ENCODE measurements around the gene GMCL1.

The GMCL1 gene

GRCh38 chr2:69835666-69836065 is 6.2 kb downstream of the GMCL1 start:
- Histone ChIP-seq H3K27me3 (ENCODE audit: insufficient read depth, poor library complexity, severe bottlenecking) (no peaks in the 10 kb centered on the region), H3K4me3 (replicated peaks; ENCODE audit: insufficient read depth, low read length) (no peak overlapping the region), H3K27ac (replicated peaks) (no peak overlapping the region)
- no peak for DNase-seq (ENCODE audit: low read depth in 1 of 2, low spot score in 1 of 2)
- TF ChIP-seq SPI1 (IDR thresholded peaks at IDR 0.05; ENCODE audit: borderline replicate concordance, low read depth) (no peak), REST (IDR thresholded peaks at IDR 0.05; ENCODE audit: insufficient replicate concordance, low read depth) (no peak), POLR2AphosphoS5 (IDR thresholded peaks at IDR 0.05; ENCODE audit: low read depth) (no peak), GABPA (IDR thresholded peaks at IDR 0.05; ENCODE audit: low read depth) (no peak), CTCF (IDR thresholded peaks at IDR 0.05; ENCODE audit: insufficient read depth, low read length) (no peak)

- no peak overlapping the region for H3K4me3 ChIP-seq (replicated peaks; ENCODE audit: insufficient read depth, low read length)
- no peak overlapping the region for H3K27ac ChIP-seq (replicated peaks)
- no peaks in the 10 kb centered on the region for H3K27me3 ChIP-seq (ENCODE audit: insufficient read depth, poor library complexity, severe bottlenecking)
- DNase-seq (ENCODE audit: low read depth in 1 of 2, low spot score in 1 of 2): no peak
- TF ChIP-seq SPI1 (IDR thresholded peaks at IDR 0.05; ENCODE audit: borderline replicate concordance, low read depth) (no peak), GABPA (IDR thresholded peaks at IDR 0.05; ENCODE audit: low read depth) (no peak), POLR2AphosphoS5 (IDR thresholded peaks at IDR 0.05; ENCODE audit: low read depth) (no peak), CTCF (IDR thresholded peaks at IDR 0.05; ENCODE audit: insufficient read depth, low read length) (no peak), REST (IDR thresholded peaks at IDR 0.05; ENCODE audit: insufficient replicate concordance, low read depth) (no peak)
These were observed 6.9 kb downstream of the GMCL1 start for GRCh38 chr2:69836316-69836715.

GRCh38 chr2:69837533-69837932 is 8.1 kb downstream of the GMCL1 start:
- TF ChIP-seq CTCF (IDR thresholded peaks at IDR 0.05; ENCODE audit: insufficient read depth, low read length) (no peak), POLR2AphosphoS5 (IDR thresholded peaks at IDR 0.05; ENCODE audit: low read depth) (no peak), GABPA (IDR thresholded peaks at IDR 0.05; ENCODE audit: low read depth) (no peak), REST (IDR thresholded peaks at IDR 0.05; ENCODE audit: insufficient replicate concordance, low read depth) (no peak)
- H3K27me3 ChIP-seq (ENCODE audit: insufficient read depth, poor library complexity, severe bottlenecking): no peaks in the 10 kb centered on the region
- no peak overlapping the region for H3K4me3 ChIP-seq (replicated peaks; ENCODE audit: insufficient read depth, low read length)
- DNase-seq (ENCODE audit: low read depth in 1 of 2, low spot score in 1 of 2): no peak
- H3K27ac ChIP-seq (replicated peaks): no peak overlapping the region; the same call in 1 of the 2 replicates
